Esophagus muscularis mucosa (tissue), 4 donors: ENCODE results near the gene SLC9C2. TPM values are rescaled to one million over a fixed set of nuclear protein-coding genes. Genes with fewer than 3 reads are reported as not detected.

Source experiments
- DNase-seq: peaks from one replicate; pipeline ENCODE4 v3.0.0-alpha.2; 2017; ENCODE audit errors: extremely low spot score
- H3K27ac ChIP-seq, 4 donors: fragments of 200-600 bp; sonication (generic); replicated peaks in 1 of 4; 1 replicate in 3 of 4; 2 replicates in 1 of 4; pipeline ENCODE4 v1.5.1; 2016 to 2019; ENCODE audit warnings: mild to moderate bottlenecking in 1 of 4
- H3K27me3 ChIP-seq, 4 donors: fragments of 200-600 bp; sonication (generic); one replicate each; pipeline versions ENCODE4 v1.5.1 to v1.6.0; 2016 to 2019
- H3K36me3 ChIP-seq, 4 donors: fragments of 200-600 bp; sonication (generic); one replicate each; pipeline ENCODE4 v1.5.1; 2016 to 2019
- H3K4me1 ChIP-seq, 4 donors: fragments of 200-600 bp; sonication (generic); one replicate each; pipeline ENCODE4 v1.5.1; 2016 to 2019
- H3K4me3 ChIP-seq, 4 donors: fragments of 200-600 bp; sonication (generic); 1 replicate in 2 of 4; 2 replicates in 2 of 4; pipeline ENCODE4 v1.5.1; 2016 to 2019; ENCODE audit warnings: mild to moderate bottlenecking in 4 of 4, moderate library complexity in 1 of 4
- H3K9me3 ChIP-seq, 4 donors: fragments of 200-600 bp; sonication (generic); 1 replicate in 3 of 4; 2 replicates in 1 of 4; pipeline ENCODE4 v1.5.1; 2016 to 2019
- EP300 ChIP-seq: sonication (generic); formaldehyde crosslinking; IDR thresholded peaks from one replicate; pipeline ENCODE4 v1.6.1; 2017; ENCODE audit warnings: antibody characterized with exemption
- POLR2A ChIP-seq: fragments of 450-650 bp; IDR thresholded peaks from one replicate; pipeline ENCODE4 v1.6.1; 2017; ENCODE audit warnings: antibody characterized with exemption, moderate library complexity, mild to moderate bottlenecking, low read depth
- POLR2AphosphoS5 ChIP-seq, 2 donors: sonication (generic); formaldehyde crosslinking; IDR thresholded peaks; one replicate each; pipeline ENCODE4 v1.6.1; 2017; ENCODE audit warnings: antibody characterized with exemption in 2 of 2
- WGBS: methylation state at CpG from one replicate; pipeline ENCODE4 v1.1.5; 2018; 5-methylcytosine and 5-hydroxymethylcytosine counted together
- intact Hi-C: fragments of 100-400 bp; cut with DNase I; formaldehyde crosslinking; loops from one replicate; pipeline ENCODE4 v1.15.1; 2023
- total RNA-seq, 4 donors: library from RNA; depleted of rRNA; stranded (reverse); fragments of >200 nt; gene quantifications; one replicate each; pipeline versions ENCODE4 v1.1.0 to v1.2.1, GENCODE V29; 2016
- TF ChIP-seq, protein P1 (sequence below), 3 experiments: fragments of 200-600 bp in 2 of 3; fragments of 450-650 bp in 1 of 3; sonication (generic) in 2 of 3; IDR thresholded peaks; one replicate each; pipeline ENCODE4 v1.5.1; 2017 to 2019; ENCODE audit warnings: antibody characterized with exemption in 3 of 3, mild to moderate bottlenecking in 2 of 3, moderate library complexity in 1 of 3

Gene SLC9C2
- total RNA-seq, 4 donors from 2014 or later = not detected

DNA sequence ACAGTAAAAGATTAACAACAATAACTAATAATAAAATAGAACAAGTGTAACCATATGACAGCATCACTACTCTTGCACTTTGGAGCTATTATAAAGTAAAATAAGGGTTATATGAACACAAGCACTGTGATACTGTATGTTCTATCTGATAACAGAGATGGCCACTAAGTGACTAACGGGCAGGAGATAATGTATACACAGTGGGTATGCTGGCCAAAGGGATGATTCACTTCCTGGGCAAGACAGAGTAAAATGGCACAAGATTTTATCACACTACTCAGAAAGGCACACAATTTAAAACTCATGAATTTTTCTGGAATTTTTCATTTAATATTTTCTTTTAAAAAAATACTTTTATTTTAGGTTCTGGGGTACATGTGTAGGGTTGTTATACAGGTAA lies 12.3 kb downstream of the SLC9C2 start:
- Histone ChIP-seq H3K27ac (no peak overlapping the region), H3K27me3 (no peaks in the 10 kb centered on the region), H3K4me1 (no peaks in the 10 kb centered on the region), H3K4me3 (no peak overlapping the region), H3K36me3 (no peaks in the 10 kb centered on the region), H3K9me3 (peaks cover 0 to 3% (median 0%) of the 10 kb centered on the region in 4 donors)
- intact Hi-C loops = no loop called here
- DNase-seq = no peak
- 60% methylated on average over 1 of the region's 1 CpG for WGBS
- TF ChIP-seq POLR2A (no peak), POLR2AphosphoS5 (IDR thresholded peaks at IDR 0.05) (no peak), EP300 (no peak)
- TF ChIP-seq, protein P1, sequence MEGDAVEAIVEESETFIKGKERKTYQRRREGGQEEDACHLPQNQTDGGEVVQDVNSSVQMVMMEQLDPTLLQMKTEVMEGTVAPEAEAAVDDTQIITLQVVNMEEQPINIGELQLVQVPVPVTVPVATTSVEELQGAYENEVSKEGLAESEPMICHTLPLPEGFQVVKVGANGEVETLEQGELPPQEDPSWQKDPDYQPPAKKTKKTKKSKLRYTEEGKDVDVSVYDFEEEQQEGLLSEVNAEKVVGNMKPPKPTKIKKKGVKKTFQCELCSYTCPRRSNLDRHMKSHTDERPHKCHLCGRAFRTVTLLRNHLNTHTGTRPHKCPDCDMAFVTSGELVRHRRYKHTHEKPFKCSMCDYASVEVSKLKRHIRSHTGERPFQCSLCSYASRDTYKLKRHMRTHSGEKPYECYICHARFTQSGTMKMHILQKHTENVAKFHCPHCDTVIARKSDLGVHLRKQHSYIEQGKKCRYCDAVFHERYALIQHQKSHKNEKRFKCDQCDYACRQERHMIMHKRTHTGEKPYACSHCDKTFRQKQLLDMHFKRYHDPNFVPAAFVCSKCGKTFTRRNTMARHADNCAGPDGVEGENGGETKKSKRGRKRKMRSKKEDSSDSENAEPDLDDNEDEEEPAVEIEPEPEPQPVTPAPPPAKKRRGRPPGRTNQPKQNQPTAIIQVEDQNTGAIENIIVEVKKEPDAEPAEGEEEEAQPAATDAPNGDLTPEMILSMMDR (IDR thresholded peaks at IDR 0.05) = no peak

GRCh38 chr1:173581383-173582079 lies 21.3 kb downstream of the SLC9C2 start:
- Histone ChIP-seq H3K4me1 (no peaks in the 10 kb centered on the region), H3K4me3 (no peak overlapping the region), H3K9me3 (no peaks in the 10 kb centered on the region), H3K36me3 (no peaks in the 10 kb centered on the region), H3K27ac (no peak overlapping the region), H3K27me3 (peaks cover 0 to 9% (median 0%) of the 10 kb centered on the region in 4 donors)
- intact Hi-C loops = no loop called here
- TF ChIP-seq EP300 (no peak), POLR2A (no peak), POLR2AphosphoS5 (IDR thresholded peaks at IDR 0.05) (no peak)
- TF ChIP-seq, protein P1 (IDR thresholded peaks at IDR 0.05) = no peak
- no peak for DNase-seq
- 60% methylated on average over 1 of the region's 1 CpG for WGBS

DNA sequence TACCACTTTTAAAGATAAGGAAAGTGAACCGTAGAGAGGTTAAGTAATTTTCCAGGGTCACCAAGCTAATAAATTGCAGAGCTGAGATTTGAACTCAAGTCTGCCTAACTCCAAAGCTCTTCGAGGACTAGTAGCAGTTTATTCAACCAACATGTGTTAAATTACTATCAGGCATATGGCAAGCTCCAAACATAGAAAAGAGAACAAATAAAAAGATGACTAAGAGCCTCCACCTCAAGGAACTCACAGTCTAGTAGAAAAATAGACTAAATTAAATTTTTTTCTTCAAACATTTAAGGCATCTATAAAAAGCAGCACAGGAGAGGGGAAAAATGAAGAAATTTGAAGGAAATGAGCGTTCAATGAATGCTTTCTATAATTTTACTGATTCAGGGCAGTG lies 22.2 kb downstream of the SLC9C2 start:
- Histone ChIP-seq H3K36me3 (no peaks in the 10 kb centered on the region), H3K27me3 (peaks cover 0 to 9% (median 0%) of the 10 kb centered on the region in 4 donors), H3K27ac (no peak overlapping the region), H3K9me3 (no peaks in the 10 kb centered on the region), H3K4me3 (no peak overlapping the region), H3K4me1 (no peaks in the 10 kb centered on the region)
- intact Hi-C loops = no loop called here
- DNase-seq = no peak
- TF ChIP-seq POLR2A (no peak), POLR2AphosphoS5 (IDR thresholded peaks at IDR 0.05) (no peak)
- WGBS = 90% methylated on average over 3 of the region's 3 CpGs

GRCh38 chr1:173580071-173580470 lies 22.8 kb downstream of the SLC9C2 start:
- Histone ChIP-seq H3K27me3 (peaks cover 0 to 9% (median 0%) of the 10 kb centered on the region in 4 donors), H3K36me3 (no peaks in the 10 kb centered on the region), H3K9me3 (no peaks in the 10 kb centered on the region), H3K27ac (no peak overlapping the region), H3K4me3 (no peak overlapping the region), H3K4me1 (no peaks in the 10 kb centered on the region)
- TF ChIP-seq POLR2A (no peak), POLR2AphosphoS5 (IDR thresholded peaks at IDR 0.05) (no peak), EP300 (no peak)
- TF ChIP-seq, protein P1 (IDR thresholded peaks at IDR 0.05) = no peak
- DNase-seq = no peak
- WGBS = 79% methylated on average over 3 of the region's 3 CpGs
- intact Hi-C loops = no loop called here

DNA sequence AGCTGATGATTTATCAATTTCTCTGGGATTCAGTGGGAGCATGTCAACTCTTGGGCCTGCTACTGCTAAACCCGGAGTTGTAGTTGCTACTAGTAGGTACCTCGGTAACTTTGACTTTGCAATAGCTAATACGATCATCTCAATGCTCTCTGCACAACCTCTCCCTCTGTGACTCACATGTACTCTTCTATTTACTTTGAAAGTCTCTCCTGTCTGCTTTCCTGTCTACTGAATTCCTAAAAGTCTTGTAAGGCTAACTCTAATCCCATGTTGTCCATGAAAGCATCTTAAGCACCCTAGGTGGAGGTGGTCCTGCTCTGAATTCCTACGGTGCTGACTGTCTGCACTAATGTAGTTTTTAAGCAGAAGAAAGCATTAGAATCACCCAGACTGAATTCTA lies 29.3 kb downstream of the SLC9C2 start:
- 80% methylated on average over 4 of the region's 4 CpGs for WGBS
- Histone ChIP-seq H3K27me3 (peaks cover 0 to 2% (median 0%) of the 10 kb centered on the region in 4 donors), H3K4me1 (no peaks in the 10 kb centered on the region), H3K9me3 (no peaks in the 10 kb centered on the region), H3K4me3 (no peak overlapping the region), H3K27ac (no peak overlapping the region), H3K36me3 (no peaks in the 10 kb centered on the region)
- intact Hi-C loops = no loop called here
- DNase-seq = no peak
- no peak for TF ChIP-seq POLR2A
- TF ChIP-seq POLR2AphosphoS5 (IDR thresholded peaks at IDR 0.05) = no peak
- TF ChIP-seq, protein P1 (IDR thresholded peaks at IDR 0.05) = no peak
- no peak for TF ChIP-seq EP300
